Measurements from ENCODE around the gene RFX3.

The RFX3 gene

DNA sequence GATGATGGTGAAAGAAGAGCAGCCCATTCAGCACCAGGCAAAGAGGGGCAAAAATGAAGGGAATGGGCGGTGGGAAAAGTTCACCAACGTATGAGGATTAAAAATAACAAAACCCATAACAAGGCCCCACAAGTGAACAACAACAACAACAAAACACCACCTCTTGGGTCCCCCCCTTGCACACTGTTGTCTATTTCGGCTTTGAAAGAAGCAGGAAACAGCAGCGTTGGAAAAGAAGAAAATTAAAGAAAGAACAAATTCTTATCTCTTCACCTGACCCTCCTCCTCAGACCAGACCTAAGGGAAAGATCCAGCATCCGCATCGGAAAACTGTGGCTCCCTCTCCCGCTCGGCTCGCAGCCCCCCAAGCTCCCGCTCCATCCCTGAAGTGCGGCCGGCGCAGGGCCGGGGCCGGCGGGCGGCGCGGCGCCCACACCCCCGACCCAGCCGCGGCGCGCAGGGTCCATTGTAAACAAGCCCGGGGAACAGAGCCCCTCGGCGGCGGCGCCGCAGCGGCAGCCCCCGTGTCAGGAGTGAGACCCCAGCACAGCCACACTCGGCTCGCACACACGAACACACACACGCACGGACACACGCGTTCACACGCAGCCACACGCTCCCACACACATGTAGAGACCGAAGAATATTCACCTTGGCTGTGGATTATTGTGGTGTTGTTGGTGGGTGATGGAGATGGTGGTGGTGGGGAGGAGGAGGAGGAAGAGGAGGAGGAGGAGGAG is 535 bp downstream of the RFX3 start:
- TF ChIP-seq, protein P1, sequence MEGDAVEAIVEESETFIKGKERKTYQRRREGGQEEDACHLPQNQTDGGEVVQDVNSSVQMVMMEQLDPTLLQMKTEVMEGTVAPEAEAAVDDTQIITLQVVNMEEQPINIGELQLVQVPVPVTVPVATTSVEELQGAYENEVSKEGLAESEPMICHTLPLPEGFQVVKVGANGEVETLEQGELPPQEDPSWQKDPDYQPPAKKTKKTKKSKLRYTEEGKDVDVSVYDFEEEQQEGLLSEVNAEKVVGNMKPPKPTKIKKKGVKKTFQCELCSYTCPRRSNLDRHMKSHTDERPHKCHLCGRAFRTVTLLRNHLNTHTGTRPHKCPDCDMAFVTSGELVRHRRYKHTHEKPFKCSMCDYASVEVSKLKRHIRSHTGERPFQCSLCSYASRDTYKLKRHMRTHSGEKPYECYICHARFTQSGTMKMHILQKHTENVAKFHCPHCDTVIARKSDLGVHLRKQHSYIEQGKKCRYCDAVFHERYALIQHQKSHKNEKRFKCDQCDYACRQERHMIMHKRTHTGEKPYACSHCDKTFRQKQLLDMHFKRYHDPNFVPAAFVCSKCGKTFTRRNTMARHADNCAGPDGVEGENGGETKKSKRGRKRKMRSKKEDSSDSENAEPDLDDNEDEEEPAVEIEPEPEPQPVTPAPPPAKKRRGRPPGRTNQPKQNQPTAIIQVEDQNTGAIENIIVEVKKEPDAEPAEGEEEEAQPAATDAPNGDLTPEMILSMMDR (IDR thresholded peaks at IDR 0.05; ENCODE audit: insufficient read depth, low read depth, low read length, missing control alignments), result no peak
- H3K4me3 ChIP-seq (ENCODE audit: low read depth, low read length), result peak overlapping the region; percentile 92
- DNase-seq (ENCODE audit: low read depth), result no peak

DNA sequence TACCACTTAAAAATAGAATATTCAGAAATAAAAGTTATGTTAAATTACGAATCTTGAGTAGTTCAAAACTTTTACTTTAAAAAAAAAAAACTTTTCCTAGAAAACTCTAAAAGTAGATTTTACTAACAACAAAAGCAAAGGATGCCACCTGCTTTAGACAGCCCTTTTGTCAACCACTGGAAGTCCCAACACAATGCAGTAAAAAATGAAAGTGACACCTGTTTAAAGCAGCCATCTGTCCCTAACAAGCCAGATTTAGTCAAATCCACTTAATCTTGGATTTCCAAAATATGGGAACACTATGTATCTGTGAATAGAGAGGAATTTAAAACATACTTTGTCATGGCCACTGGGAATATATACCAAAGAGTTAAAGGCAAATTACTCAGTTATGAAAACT is 3.8 kb downstream of the RFX3 start:
- peak overlapping the region; percentile 92 for H3K4me3 ChIP-seq (ENCODE audit: low read depth, low read length)
- TF ChIP-seq, protein P1 (IDR thresholded peaks at IDR 0.05; ENCODE audit: insufficient read depth, low read depth, low read length, missing control alignments), result no peak
- DNase-seq (ENCODE audit: low read depth), result peak; percentile 50

- H3K4me3 ChIP-seq (ENCODE audit: low read depth, low read length), result no peak overlapping the region
- DNase-seq (ENCODE audit: low read depth), result no peak
- TF ChIP-seq, protein P1 (IDR thresholded peaks at IDR 0.05; ENCODE audit: insufficient read depth, low read depth, low read length, missing control alignments), result no peak
Observed at GRCh38 chr9:3520564-3520963, 5.2 kb downstream of the RFX3 start.

DNA sequence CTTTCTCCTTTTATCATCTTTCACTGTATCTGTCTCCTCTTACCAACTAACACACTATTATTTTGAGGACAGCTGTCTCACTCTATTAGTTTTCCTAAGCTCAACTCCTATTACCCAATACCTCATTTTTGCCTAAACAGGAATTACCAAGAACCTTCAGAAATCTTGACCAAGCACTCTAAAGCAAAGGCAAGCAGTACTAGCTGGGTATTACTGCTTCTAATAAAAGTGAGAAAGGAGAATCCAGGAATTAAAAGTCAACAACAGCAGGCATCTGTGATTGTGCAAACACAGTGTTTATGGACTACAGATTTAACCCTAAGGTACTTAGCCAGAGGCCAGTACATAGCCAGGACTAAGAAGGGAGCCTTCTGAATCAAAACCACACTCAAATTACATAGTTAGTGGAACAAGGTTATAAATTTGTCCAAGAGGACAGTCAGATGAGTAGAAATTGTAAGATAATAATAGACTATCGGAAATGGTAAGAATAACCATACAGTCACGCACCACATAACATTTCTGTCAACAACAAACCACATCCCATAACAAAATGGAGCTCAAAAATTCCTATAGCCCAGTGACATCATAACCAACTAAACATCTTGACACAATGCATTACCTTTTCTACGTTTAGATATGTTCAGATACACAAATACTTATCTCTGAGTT is 8.3 kb downstream of the RFX3 start:
- no peak for DNase-seq (ENCODE audit: low read depth)

GRCh38 chr9:3516667-3517330 is 9.0 kb downstream of the RFX3 start:
- TF ChIP-seq, protein P1 (IDR thresholded peaks at IDR 0.05; ENCODE audit: insufficient read depth, low read depth, low read length, missing control alignments), result no peak
- no peak overlapping the region for H3K4me3 ChIP-seq (ENCODE audit: low read depth, low read length)
- DNase-seq (ENCODE audit: low read depth), result no peak

More for the DNA sequence above, 8.3 kb downstream of the RFX3 start:
- TF ChIP-seq, protein P1 (IDR thresholded peaks at IDR 0.05; ENCODE audit: insufficient read depth, low read depth, low read length, missing control alignments), result no peak
- H3K4me3 ChIP-seq (ENCODE audit: low read depth, low read length), result no peak overlapping the region

DNA sequence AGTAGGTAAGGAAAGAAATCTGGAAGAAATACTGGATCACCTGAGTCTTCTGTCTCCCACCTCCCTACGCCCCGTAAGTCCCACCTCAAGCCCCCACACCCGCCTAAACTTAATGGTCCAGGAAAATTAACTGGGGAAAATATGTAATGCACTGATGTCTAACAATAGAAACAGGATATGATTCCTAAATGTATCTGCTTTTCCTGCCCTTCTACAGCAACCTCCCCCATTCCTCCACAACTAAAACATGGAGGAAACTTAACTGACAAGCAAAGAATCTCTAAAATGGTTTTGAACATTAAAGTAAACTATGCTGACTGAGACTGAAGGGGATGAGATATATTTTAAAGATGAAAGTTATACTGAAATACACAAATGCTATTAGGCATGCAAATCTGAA is 10.4 kb downstream of the RFX3 start:
- TF ChIP-seq, protein P1 (IDR thresholded peaks at IDR 0.05; ENCODE audit: insufficient read depth, low read depth, low read length, missing control alignments), result no peak
- no peak overlapping the region for H3K4me3 ChIP-seq (ENCODE audit: low read depth, low read length)
- DNase-seq (ENCODE audit: low read depth), result no peak
